HG02678 (cell line): ENCODE results near the gene TRIM66.

Source experiments
- ATAC-seq: cut with Tn5 transposase; IDR thresholded peaks from one replicate; pipeline ENCODE4 v1.9.1; 2021; ENCODE audit warnings: mild to moderate bottlenecking, moderate library complexity; ENCODE audit not compliant: unreplicated experiment

TRIM66 gene

DNA sequence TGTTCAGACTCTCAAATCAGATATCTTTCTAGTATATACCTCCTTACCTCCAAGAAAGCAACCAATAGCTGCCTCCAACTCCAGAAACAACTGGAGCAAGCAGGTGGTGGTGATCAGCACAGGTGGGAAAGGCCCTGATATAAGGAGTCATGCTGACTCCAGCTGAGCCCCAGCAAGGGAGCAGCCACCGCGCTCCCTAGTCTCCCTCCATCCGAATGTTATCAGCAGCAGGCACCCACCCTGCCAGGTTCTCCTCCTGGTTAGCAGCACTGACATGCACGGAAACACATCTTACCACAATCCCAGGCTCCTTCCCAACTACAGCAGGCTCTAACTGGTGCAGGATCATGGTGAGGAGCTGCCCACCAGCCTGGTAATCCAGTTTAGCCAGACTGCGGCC lies 69.9 kb downstream of the TRIM66 start:
- ATAC-seq = no peak

DNA sequence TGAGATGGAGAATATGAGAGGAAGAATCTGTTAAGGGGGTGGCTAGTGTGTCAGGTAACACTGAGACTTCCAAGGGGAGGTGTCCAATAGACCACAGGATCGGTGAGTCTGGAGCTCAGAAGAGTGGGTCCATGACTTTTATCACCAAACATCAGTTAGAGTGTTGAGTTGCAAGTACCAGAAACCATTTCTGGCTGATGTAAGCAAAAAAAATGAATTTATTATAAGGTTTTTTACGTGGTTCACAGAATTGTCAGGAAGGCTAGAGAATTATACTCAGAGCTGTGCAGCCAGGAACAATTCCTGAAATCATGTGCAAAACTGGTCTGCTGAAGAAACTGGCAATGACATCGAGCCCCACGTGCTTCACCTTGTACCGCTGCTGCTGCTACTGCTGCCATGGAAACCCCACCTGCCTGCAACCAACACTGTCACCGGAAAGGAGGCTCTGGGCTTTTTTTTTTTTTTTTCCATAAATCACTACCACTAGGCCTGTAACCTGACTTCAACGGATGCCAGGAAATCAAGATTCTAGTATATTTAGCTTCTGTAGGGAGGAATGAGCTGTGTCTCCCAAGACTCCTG lies 71.8 kb downstream of the TRIM66 start:
- no peak for ATAC-seq

DNA sequence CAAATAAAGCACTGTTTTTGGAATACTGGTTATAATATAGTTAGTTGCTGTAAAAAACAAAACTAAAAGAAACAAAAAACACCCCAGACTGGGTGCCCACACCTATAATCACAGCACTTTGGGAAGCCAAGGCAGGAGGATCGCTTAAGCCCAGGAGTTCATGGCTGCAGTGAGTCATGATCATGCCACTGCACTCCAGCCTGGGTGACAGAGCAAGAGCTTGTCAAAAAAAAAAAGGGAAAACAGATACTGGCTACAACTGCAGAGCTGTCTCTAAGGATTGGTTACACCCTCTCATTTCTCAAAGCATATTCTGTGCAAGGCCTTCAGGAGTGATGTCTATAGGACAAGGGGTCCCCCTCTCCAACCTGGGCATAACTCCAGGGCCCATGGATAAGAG lies 73.8 kb downstream of the TRIM66 start:
- no peak for ATAC-seq

DNA sequence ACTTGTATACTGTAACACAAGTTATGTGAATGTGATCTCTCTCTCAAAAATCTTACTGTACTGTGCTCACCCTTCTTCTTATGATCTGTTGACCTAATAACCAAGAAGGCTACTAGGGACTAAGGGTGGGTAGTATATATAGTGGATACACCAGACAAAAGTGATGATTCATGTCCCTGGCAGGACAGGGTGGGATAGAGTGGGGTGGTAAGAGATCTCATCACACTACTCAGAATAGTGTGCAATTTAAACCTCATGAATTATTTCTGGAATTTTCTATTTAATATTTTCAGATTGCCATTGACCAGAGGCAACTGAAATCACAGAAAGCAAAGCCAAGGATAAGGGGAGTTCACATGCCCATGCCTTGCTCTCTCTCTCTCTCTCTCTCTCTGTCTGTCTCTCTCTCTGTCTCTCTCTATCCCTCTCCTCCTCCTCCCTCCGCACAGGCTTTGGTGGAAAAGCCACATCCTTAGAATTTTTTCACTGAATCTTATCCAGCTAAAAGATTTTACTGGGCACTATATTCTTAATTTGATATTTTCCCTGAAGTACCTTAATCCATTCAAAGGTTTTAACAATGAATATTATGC lies 76.4 kb downstream of the TRIM66 start:
- no peak for ATAC-seq

DNA sequence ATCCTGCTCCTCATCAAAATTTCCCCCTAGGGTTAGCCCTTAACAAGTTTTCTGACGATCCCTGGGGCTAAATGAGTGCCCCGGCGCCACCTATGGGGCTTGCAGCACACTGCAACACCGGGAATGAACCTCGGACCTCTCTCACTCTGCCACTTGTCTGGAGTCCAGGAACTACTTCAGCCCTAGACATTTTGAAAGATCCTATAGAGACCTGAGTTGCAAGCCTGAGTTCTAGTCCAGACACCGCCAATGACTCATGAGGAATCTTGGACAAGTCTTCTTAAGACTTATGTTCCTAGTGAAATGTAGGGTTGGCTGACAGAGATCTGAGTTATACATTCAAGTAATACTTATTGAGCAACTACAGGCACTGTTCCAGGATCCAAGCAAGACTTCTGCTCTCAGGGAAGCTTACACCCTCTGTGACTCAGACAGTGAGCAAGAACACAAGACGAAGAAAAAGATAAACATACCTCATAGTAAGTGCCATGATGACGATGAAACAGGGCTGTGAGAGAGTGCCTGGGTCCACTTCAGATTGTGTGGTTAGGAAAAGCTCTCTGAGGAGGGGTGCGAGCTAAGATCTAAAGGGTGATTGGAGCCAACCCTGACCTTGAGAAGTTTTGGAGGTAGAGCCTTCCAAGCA lies 78.3 kb downstream of the TRIM66 start:
- peak; percentile 85 for ATAC-seq

DNA sequence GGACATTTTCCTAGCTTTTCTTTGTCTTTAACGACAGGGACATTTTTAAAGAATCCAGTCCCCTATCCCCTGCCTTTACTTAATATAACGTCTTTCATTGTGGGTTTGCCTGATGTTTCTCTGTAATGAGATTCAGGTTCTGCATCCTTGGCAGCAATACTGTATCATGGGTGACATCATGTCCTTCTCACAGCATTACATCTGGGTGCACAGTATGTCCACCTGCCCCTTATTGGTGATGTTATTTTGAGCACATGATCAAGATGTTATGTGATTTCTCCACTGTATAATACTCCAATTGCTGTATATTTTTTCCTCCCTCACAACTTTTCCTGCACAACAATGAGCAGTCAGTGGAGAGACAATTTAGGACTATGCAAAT lies 78.8 kb downstream of the TRIM66 start:
- ATAC-seq = no peak

DNA sequence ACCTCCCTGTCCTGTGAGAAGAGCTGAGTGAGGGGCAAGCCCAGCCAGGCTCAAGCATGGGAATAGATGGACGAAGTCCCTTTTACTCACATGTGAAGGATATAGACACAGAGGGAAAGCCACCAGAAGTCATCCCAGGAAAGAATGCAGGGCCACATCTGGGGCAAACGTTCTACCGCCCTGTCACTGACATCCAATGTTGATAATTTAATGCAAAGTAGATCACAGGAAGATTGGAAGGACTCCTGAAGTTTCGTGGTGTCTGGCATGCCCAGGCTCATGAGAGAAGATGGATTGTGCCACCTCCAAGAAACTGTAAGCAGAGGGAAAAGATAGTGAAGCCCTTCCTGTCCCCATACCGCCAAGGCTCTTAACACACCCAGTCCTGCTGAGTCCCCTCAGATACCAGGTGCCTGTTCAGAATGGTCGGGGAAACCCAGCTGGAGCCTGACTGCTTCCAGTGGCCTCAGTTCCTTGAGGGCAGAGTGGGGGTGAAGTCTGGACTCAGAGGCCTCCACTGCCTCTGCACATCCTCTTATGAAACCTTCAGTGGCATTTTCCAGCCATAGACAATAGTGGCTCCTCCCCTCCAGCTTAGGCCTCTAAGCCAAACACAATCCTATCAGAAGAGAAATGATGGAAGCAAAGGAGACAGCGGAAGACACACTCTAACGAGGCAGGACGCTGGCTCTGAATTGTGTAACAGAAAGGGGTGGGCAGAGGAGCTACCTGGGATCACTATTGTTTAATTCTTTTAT lies 80.9 kb downstream of the TRIM66 start:
- ATAC-seq = no peak

DNA sequence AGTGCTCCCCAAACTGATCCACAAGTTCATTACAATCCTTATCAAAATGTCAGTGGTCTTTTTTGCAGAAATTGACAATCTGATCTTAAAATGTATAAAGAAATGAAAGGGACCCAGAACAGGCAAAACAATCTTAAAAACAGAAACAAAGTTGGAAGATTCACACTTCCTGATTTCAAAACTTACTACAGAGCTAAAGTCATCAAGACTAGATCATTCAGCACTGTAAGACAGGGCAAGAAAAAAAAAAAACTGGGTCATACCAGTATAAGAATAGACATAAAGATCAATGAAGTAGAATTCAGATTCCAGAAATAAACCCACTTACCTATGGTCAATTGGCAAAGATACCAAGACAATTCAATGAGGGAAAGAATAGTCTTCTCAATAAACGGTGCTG lies 84.0 kb downstream of the TRIM66 start:
- no peak for ATAC-seq

DNA sequence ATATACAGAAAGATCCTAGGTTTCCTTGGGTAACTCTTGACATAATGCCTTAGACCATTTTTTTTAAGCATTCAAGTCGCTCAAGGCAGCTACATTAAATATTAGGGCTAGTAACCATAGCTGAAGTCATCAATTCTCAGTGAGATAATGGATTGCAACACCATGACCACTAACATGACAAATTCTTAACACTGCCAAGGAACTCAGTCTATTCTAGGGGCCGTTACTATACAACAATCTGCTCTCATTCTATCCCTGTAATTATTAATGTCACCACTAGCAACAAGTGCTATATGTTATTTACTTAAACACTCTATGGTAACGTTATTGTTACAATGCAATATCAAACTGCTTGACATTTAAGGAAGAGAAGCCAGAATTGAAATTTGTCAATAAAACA lies 85.3 kb downstream of the TRIM66 start:
- no peak for ATAC-seq

DNA sequence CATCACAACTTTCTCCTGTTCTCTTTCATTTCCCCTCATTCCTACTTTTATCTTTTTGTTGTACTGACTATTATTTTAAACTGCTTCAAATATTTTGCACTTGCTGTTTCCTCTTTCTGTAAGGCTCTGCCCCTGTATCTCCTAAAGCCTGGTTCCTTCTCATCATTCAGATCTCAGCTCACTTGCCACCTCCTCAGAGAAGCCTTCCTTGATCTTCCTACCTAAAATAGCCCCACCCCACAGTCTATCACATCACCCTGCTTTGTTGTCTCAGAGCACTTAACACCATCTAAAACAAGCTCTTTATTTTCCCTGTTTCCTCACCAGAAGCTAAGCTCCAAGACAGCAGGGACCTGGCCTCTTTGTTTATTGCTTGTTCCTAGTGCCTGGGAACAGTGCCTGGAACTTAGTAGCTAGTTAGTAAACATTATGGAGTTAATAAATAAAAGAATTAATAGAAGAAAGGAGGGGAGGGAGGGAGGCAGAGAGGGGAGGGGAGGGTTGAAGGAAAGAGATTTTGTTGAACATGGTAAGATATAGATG lies 85.9 kb downstream of the TRIM66 start:
- ATAC-seq = no peak

DNA sequence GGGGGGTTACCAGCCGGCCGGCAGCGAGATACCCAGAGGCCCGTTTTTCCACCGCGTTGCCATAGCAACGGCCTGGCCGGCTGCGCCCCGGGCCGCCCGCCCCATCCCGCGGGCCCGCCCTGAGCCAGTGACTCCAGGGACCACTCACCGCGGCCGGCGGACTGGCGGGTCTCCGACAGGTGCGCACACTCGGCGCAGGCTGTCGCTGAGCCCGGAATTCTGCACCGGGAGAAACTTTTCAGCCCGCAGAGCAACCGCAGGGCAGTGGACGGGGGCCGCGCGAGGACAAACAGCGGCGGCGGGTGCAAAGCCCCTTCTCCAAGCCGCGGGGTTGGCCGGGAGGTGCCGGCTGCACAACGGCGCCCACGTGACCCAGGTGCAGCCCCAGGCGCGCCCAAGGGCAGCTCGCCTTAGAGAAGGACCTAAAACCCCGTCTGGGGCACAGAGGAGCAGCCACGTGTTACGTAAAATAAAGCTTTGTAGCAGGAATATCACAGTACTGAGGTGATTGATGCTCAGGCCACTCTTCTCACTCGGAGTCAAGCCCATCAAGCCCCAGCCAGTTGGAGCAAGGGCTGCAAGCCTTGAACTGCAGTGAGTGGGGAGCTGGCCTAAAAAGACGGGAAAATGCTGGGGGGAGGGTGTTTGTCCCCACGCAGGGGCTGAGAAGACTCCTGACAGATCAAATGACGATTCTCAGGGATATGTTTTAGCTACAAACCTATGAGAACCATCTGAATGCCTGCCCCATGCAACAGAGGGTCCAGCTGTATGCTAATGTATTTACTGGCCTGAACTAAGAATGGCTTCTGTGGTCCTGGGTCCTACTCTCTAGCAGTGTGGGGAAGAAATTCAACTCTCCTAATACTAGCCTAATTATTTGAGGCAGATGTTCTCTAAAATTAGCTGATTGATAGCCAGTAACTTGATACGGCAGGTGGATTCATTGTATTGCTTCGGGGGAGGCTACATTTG lies 88.2 kb downstream of the TRIM66 start, which contains the start of gene STK33:
TSS of gene STK33 (minus strand) at position 294 of the 975 bp plus-strand sequence. CDS start 119,323 bp downstream, outside the sequence.
- ATAC-seq = peak; percentile 92

DNA sequence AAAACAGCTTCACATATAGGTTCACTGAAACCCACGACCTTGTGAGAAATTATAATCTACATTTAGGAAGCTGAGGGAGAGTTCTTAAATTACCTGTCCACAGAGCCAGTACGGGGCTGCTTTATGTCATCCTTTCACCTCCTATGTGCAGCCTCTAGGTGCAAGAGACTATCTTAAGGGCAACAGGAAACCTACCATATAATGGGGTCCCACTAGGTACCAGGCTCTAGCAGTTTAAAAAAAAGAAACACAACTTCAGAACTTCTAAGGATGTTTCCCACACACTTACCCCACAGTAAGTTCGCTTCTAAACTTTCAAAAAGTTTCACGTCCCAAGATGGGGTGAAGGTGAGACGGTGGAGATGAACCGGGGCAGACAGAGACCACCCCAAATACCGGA lies 89.0 kb downstream of the TRIM66 start:
- peak; percentile 25 for ATAC-seq

DNA sequence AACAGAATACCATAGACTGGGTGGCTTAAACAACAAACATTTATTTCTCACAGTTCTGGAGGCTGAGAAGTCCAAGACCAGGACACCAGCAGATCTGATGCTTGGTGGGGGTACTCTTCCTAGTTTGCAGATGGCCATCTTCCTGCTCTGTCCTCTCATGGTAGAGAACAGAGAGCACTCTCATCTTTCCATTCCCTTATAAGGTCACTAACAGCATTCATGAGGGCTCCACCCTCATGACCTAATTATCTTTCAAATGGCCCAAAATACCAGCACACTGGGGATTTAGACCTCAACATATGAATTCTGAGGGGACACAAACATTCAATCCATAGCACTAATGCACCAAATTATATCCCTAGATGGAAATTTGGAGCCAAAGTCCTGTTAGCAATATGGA lies 94.5 kb downstream of the TRIM66 start:
- ATAC-seq = no peak

DNA sequence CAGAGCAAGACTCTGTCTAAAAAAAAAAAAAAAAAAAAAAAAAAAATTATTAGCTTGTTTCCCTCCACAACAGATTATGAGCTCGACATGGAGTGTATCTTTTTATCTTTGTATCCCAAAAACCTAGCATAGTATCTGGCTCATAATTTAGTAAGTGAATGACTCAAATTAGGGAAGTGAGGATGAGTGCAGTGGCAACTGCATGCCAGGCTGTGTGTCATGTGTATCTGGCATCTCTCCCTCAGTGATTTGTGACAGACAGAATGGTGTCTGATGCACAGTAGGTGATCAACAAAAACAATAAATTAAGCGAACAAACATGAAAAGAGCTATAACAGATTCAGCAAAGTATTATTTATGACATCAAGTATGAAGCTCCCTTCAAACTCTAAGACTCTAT lies 95.7 kb downstream of the TRIM66 start:
- no peak for ATAC-seq

DNA sequence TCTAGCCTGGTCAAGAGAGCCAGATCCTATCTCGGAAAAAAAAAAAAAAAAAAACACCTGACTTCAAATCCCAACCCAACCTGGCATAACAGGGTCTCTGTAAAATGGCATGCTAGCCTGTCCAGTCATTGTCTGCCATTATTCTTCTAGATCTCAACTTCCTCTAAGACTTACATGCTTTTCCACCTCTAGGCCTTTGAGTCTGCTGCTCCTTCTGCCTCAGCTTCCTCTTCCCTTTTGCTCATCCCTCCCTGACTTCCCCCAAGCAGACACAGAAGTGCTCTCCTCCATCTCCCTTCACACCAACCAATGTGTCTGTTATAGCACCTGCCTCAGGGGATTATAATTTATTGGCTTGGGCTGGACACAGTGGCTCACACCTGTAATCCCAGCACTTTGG lies 96.3 kb downstream of the TRIM66 start:
- ATAC-seq = no peak

DNA sequence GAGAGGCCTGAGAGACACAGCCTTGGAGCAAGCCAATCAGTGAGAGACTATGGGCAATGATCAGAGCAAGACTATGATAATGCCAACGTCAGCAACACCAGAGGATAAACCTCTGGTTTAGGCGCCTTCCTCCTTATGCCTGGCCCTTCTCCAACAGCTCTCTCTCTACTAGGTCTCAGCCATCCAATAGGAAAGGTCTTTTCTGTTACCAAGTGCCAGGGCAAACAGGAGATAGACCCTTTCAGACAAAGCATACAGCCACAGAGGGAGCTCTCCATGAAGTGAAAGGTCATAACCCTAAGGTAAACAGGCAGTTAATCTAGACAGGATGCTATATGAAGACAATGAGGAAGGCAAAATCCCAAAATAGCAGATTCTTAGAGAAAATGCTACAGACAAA lies 98.0 kb downstream of the TRIM66 start:
- no peak for ATAC-seq

DNA sequence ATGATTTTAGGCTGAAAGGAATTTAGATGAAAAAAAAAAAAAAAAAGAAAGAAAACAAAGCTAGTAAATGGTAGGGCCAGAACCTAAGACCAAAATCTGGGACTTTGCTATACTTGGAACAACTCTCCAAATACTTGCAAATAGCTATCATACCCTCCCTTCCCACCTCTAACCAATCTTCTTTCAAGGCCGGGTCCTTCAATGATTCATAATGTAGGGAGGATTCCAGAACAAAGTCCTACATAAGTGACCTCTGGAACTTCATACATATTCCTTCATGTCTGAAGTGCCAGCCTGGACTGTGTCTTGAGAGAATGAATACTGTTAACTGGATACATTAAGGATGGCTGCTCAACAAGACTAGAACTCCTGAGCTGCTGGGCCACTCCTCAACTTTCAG lies 98.4 kb downstream of the TRIM66 start:
- ATAC-seq = no peak

DNA sequence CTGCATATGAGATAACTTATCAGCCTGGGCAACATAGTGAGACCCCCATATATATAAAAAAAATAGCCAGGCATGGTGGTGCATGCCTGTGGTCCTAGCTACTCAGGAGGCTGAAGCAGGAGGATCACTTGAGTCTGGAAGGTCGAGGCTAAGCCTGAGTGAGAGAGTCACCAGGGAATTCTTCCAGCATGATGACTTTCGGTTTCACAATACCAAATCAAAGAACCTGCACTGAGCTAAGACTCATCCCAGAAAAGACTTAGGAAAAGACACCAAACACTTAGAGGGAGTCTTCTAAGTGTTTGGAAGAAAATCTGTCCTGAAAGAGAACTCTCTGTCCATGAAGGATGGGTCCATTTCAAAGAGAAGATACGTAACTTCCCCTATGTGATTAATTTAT lies 101.2 kb downstream of the TRIM66 start:
- ATAC-seq = no peak

DNA sequence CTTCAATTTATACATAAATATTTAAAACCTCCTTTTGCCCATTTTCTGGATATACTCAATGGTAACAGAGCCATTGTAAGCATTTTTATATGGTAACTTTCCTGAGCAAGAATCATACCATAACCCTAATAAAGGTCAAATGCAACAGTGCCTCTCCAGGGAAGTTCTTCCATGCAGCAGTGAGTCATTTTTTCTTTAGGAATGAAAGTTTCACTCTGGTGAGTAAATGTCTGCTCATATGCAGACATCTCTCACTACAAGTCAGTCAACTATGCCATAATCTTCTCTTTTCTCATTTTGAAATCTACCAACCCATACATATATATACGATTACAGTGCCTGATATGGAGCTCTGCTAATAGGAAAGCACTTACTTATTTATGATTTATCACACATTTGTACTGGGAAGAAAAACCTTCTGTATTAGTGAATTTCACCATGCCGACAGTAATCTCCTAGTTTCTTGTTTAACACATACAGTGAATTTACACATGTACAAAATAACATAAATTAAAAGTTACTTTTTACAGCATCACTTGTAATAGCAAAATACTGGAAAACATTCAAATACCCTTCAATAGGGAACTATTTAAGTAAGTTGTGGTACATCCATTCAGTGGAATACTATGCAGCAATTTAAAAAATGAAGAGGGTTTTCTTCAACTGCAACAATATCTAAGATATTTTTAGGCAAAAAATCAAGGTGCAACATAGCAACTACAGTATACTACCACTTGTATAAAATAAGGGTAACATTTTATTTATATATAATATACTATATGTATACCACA lies 104.5 kb downstream of the TRIM66 start:
- ATAC-seq = no peak

DNA sequence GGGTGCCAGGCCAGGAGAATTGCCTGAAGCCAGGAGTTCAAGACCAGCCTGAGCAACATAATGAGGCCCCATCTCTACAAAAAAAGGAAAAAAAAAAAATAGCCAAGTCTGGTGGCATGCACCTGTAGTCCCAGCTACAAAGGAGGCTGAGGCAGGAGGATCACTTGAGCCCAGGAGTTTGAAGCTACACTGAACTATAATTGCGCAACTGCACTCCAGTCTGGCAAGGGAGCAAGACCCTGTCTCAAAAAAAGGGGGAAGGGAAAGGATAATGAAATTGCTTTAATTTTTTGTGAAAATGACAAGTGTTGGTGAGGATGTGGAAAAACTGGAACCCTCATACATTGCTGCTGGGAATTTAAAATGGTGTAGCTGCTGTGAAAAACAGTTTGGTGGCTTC lies 107.7 kb downstream of the TRIM66 start:
- no peak for ATAC-seq
